T-helper 2 cell treated with Interferon-gamma antibody and Interleukin-4, amounts not matched to agents 100 ng/mL and 5 ng/mL, for 36 hours (primary cell): ENCODE measurements around the gene ACADS. TPM values are rescaled to one million over a fixed set of nuclear protein-coding genes. Genes with fewer than 3 reads are reported as not detected.

Source experiments
- intact Hi-C: fragments of 100-400 bp; cut with micrococcal nuclease; formaldehyde crosslinking; loops from one replicate; pipeline ENCODE4 v1.15.1; 2023
- total RNA-seq: library from RNA; stranded (reverse); gene quantifications from 2 replicates; pipeline ENCODE4 v1.2.3, GENCODE V29; 2022

ACADS gene
- total RNA-seq, 1 donor from 2014 or later, result 17.6 TPM

DNA sequence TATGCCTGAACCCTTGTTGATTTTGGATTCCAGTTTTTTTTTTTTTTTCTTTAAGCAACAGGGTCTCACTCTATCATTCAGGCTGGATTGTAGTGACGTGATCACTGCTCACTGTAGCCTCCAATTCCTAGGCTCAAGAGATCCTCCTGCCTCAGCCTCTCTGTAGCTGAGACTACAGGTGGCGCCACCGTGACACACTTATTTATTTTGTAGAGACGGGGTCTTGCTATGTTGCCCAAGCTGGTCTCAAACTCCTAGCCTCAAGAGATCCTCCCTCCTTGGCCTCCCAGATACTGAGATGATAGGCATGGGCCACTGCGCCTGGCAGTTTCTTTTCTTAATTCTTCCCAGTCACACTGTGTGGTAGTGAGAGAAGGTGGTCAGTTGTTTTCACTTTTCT lies 25.2 kb downstream of the ACADS start:
- intact Hi-C loops, result no loop called here

DNA sequence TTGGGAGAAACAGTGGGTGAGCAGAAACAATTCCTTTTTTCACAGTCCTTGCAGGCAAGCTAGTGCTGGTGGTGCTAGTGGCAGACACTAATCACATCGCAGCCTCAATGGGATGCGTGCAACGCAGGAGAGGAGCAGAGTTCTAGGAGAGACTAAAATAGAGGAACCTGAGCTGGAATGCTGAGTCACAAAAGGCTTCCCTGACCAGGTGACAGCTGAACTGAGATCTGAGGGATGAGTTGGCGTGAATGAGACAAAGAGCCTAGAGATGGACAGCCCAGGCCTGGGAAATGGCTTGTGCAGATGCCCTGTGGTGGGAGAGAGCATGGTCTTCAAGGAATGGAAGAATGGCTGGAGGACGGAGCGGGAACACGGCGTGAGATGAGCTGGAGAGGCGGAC lies 25.8 kb downstream of the ACADS start:
- intact Hi-C loops, result no loop called here

DNA sequence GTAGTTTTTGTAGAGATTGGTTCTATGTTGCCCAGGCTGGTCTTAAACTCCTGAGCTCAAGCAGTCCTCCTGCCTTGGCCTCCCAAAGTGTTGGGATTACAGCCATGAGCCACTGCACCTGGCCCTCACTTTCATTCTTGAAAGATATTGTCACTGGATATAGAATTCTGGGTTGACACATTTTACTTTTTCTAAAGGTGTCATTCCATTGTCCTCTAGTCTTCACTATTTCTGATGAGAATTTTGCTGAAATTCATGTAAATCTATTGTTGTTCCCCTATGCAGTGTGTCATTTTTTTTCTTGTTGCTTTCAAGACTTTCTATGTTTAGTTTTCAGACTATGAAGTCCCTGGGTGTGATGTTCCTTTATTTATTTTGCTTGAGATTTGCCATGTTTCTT lies 29.2 kb downstream of the ACADS start:
- intact Hi-C loops, result no loop called here

DNA sequence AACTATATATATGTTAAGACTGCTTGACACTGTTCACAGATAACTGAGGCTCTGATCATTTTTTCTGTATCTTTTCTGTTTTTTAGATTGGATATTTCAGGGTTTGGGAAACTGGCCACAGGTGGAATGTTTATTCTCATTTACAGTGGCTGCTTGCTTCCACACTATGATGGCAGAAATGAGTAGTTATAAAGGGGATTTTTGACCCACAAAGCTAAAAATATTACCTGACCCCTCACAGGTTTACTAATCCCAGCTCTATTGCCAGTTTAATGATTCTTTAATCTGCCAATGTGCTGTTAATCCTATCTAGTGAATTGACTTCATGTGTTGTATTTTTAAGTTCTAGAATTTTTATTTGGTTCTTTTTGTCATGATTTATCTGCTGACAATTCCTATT lies 29.6 kb downstream of the ACADS start:
- intact Hi-C loops, result no loop called here

DNA sequence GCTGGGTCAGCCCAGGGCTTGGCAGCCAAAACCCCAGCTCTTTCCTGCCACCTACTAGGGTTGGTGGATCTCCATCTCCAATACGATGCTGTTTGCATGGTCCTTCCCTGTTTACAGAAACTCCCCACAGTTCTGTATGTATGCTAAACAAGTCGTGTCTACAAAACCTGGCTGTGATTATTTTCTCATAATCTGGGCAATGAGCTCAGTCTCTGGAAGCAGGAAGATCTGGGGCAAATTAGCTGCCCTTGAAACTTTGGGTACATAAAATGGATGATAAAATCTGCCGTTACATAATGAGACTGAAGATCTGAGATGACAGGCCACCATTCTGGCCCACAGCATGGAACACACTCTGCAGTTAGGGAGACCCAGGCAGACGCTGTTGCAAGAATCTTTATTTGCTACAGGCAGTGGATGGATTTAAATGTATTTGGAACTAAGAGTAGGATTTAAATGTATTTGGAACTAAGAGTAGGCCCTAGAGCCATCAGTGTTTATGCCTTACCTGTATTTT lies 31.7 kb downstream of the ACADS start:
- intact Hi-C loops, result no loop called here

DNA sequence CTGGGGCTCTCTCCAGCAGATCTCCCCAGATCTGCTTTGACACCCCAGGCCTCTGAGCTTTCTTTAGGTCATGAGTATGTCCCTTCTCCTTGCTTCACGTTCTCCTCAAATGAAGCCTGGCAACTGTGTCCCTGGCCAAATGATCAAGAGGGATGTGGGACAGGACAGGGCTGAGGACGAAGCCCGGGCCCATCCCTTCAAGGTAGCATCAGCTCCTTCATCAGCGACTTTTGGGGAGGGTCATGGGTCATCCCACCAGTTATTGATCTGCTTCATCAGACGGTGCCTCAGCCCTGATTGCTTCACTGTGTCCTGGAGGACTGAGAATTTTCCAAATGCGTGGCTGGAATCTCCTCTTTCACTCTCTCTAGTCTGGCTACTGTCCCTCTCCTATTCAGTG lies 32.3 kb downstream of the ACADS start:
- intact Hi-C loops, result no loop called here

DNA sequence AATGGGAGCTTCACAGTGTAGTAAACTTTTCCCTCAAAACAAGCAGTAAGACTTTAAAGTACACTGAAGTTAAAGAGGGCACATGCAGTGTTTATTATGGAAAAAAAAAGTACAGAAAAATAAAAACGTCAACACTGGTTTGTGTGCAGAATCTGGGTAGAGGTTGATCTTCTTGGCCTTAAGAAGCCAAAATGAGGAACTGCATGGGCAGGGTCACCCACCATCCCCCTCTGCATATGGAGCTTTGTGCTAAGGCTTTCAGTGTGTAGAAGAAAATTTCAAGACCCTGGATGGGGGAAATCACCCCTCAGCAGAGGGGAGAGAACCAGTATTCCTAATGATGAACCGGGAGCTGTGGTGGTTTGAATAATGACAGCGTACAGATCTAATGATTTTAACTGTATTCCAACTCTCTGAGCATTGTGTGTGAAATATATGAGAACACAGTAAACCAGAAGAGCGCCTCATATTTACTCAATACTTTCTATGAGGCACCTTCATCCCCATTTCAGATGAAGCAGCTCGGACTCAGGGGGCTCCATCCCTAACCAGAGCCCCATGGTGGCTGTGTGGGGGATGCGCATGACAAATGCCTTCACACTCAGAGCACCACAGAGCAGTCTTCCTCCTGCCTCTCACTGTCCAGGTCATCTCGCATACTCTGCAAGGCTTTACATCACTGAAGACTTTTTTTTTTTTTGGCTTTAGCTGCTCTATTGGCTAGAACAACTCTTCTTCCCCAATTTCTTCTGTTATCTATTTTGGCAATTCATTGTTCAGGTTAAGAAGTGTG lies 33.4 kb downstream of the ACADS start:
- intact Hi-C loops, result no loop called here

DNA sequence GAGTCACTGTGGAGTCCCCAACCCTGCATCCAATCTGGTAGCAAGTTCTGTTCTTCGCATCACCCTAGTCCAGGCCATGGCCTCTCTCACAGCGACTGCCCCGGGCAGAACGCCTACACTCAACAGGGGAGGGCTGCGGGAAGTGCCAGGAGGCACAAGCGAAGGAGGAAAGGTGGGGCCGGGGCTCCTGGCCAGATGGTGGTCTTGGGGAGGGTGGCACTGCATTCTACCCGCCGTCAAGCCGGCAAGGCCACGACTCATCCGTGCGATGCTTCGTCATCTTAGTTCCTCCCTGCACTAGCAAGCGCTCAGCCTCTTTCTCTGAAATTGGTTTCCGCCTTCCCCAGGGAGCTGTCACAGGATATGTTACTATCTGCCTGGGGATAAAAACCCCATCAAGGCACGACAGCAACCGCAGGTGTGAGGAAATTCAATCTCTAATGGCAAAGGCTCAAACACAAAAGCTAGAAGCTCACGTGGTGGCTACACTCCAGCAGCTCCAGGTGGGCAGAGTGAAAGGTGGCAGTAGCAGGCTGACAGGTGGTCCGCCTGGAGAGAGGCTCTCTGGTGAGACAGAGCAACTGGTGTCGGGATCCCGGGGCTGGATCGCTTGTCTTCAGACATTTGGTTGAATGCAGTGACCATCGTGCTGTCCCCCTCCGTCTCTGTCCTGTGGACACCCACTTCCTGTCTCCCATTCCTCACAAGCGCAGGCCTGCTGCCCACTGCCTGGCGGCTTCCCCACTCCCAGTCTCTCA lies 34.1 kb downstream of the ACADS start:
- intact Hi-C loops, result no loop called here

DNA sequence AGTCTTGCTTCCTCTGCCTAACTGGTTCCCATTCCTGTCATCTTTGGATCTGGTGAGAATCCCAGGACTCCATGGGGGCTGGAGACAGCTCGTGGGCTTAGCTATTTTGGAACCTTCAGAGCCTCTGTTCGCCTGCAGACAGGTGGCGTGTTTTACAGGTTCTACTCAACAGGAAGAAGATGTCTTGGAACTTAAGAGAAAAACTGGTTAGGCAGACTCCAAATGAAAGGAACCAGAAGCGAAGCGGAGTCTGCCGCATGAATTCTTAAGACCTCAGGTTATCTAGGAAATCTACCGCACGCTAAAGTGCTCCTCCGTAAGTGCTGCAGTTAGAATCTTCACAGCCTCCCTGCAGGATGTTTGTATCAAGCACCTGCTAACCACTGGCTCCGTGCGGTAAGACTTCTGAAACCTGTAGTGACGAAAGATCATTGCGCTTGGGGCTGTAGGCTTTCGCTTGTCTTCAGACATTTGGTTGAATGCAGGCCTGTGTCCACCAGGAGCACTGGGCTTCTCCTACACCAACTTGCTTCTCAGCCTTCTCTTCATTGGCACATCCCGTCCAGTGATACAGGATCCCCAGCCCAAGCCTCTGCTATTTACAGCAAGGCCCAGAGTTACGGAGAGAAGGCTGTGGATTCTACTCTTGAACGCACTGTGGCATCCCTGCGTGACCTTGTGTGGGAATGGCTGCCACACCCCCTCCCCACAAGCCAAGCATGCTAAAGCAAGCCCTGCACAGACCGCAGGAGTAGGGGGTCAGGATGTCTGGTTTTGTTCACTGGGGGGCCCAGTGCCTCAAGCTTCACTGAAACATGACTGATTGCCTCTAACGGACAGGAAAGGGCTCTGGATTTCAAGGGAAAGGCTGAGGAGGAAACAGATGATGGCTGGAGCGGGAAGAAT lies 35.0 kb downstream of the ACADS start:
- intact Hi-C loops, result no loop called here

DNA sequence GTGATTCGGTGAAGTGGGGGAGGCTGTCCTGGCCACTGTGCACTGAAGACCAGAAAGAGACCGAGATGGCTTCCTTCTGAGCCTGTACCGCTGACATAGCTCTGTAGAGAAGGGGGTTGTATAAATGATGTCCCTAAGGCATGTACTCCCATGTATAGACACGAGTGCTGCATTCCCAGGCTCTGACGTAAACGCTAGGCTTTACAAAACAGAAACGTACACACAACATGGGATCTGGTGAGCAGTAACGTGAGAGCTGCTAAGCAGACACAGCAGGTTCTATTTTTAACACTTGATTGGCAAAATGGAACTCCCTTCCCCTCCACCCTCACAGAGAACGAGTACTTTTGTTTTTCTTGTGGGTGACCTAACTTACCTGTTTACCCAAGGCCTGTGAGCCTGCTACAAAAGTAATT lies 35.9 kb downstream of the ACADS start:
- intact Hi-C loops, result no loop called here

DNA sequence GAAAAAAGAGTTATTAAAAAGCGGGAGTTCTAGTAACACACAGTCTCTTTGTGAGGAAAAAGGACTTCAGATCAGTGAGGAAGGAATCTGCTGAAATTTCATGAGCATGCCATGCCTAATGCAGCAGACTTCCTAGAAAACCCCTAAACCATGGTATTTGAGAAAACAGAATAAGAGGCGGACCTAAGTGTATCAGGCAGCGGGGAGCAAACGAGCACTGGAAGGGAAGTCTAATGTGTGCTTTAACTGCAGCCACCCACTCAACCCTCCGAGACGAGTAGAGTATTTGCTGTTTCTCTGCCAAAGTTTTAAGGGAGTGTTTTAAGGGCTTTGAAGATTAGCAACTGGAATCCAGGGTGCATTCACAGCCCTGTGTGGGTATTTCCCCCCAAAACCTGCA lies 36.5 kb downstream of the ACADS start:
- intact Hi-C loops, result no loop called here

DNA sequence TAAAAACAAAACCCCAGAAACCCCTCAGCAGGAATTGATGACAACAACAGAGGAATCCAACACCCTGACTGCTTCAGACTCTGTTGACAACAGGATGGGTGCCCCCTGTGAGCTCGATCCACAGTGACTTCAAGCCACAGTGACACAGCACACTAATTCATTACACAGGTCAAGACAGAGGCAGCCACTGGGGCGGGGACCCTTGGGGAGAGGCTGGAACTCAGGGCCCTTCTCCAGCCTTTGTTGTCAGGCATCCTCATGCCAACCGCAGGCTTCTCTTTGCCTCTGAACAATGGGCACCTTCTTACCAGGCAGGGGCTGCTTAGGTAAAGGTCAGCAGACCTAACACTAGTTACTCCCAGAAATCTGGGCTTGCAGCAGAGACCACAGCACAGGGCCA lies 37.6 kb downstream of the ACADS start:
- intact Hi-C loops, result no loop called here

DNA sequence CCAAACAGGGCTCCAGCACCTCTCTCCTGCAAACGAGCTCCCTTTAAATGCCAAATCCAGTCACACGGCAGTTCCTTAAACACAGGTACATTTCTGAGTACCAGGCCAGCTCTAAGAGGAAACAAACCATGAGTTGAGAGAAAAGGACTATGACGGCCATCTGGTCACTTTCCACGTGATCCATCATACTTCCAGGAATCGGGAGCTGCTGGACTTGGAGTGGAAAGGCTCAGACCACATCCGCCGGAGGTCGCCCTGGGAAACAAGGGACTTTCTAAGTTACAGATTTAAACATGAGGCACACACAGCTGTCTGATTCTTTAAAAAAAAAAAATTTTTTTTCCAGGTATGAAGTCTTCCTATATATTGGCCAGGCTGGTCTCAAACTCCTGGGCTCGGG lies 39.2 kb downstream of the ACADS start:
- intact Hi-C loops, result no loop called here

DNA sequence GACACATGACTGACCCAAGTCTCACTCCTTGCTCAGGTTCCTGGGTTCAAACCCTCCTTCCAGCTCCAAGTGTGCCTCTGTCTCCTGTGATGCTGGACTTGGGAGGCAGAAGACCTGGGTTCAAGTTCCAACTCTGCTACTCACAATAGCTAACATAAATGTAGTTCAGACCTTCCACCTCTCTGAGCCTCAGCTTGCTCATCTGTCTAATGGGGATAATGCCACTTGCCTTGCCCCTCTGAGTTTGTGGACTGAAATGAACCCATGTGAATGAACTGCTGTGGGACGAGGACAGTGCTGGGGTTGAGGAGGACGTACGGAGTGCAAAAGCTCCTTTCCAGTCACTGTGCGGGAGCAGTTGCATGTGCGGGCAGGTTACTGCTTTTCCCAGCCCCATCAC lies 40.9 kb downstream of the ACADS start:
- intact Hi-C loops, result no loop called here

DNA sequence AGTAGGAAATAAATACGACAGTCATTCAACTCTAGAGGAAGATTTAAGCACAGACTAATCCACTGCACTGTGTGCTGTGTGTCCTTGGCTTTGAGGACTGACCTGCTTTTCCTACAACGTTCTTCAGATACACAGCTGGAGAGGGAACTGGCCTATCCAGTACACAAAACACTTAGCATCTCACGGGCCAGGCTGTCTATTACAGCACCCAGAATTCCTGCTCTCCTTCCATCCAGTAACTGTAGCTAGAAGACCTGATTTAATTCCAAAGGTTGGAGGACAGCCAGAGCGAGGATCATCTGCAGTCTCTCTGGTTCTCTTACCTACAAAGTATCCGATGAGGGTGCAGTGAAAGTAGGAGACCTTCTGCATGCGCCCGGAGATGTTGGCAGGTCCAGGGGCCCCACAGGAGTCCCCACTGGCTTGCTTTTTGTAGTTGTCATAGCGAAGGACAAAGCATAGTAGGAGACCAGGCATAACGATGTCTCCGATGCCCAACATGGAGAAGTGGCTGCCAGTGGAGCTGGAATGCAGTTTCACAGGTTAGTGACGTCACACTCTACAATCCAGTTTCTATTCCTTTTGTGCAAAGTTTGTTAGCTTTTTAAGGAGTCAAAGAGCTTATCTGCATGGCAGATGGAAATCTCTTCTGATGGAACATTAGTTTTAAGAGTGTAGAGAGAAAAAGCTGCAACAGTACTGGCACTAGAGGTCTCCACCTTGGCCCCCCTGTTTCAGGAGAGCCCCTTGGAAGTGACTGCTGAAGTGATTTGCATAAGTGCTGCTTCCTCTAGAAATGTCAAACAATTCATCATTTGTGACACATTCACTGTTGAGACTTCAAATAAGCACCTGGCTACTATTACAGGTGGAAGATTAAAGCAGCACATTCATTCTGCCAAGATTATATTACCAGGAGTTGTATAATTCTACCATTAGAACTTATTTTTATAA lies 41.7 kb downstream of the ACADS start:
- intact Hi-C loops, result no loop called here

DNA sequence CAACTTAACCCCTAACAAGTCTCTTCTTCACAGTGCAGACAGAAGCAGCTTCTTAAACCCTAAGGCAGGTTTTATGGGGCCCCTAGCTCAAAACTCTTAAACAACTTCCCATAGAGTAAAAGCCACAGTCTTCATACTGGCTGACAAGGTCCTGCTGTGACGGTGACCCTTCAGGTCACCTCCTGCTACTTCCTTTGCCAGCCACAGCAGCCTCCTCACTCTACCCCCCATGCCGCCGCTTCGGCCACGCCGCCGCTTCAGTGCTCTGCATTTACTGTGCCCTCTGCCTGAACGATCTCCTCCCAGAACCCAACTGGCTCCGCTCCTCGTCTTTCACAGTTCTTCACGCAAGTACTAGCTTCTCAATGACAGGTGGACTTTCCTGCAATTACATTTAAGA lies 45.5 kb downstream of the ACADS start:
- intact Hi-C loops, result no loop called here

DNA sequence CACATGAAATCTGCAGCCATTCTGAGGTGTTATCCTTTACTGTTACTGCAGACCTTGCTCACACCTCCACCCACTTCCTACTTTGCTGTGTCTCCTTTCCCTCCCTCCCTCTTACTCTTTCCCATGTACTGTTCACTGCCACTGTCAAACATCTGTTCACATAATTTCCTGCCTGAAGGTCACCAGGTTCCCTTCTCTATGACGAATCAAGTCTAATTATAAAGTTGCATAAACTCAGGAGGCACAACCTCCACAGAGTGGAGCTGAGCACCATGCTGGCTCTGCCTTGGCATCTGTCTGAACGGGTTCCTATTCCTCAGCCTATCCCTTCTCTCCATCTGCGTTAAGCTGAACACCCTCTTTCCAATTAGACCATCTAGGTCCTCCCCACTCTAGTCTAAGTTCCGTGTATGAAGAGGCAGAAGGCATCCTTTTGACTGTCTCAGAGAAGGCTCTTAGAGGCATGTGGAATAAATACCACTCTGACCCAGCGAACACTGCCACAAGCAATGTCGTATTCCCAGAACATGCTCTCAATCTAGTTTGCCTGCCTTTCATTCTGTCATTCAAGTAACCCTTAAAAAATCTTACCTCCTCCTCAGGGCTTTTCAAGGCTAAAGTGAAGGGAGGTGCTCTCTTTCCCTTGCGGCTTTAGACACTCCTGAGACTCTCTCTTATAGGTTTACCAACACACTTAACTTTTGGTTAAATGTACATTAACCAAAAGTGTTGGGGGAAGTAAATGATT lies 48.7 kb downstream of the ACADS start:
- intact Hi-C loops, result no loop called here

DNA sequence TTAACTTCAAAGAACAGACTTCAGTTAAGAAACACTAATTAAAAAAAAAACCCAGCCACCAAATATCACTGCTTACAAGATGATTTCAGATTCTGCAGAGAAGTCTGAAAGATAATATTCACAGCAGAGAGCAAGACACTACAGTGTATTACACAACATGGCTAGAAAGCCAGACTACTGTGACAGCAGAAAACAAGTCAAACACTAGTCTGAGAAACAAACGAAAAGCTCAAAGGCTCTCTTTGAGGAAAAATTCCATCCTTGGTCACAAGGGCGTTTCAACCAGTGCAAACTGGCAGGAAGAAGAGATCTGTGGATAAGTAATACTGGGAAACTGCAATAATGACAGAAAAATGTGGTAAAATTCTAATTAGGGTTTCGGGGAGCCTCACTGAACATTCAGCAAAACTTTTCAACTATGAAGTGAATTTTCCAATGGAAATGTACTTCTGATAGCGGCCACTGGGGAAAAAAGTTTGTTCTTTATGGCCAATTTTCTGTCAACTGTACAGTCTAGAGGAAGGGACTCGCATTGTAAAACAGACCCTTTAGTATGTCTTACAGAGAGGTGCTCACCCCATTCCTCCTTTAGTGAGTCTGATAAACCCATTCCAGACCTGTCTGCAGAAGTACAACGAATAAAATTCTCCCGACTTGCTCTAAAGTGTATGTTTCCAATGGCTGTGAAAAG lies 50.4 kb downstream of the ACADS start:
- intact Hi-C loops, result no loop called here

DNA sequence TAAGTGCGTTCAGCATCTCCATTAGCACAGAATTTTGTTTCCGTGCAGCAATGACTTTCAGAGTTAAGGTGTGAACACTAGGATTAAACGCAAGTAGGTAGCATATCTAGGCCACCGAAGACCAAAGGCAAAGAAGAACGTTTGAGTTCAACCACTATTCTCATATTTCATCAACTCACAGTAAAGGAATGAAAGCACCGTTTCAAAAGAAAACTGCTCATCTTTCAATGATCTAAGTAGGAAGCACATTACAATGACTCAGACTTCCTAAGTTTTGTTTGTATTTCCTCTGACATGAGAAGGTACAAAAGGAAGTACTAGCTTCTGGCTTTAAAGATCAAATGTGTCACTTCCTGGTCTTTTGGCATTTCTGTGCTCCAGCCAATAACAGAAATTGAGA lies 57.6 kb downstream of the ACADS start:
- intact Hi-C loops, result no loop called here
